Calu3 (cell line): ENCODE data around the gene PCDH18. TPM values are rescaled to one million over a fixed set of nuclear protein-coding genes. Genes with fewer than 3 reads are reported as not detected.
"Not testable (repeated sequence)": the region's sequence is repeated elsewhere in the genome, so short reads cannot be mapped to it uniquely, and the experiment has no call there.

ENCODE experiments used
- BruUV-seq: library from RNA; stranded (reverse); fragments of 400-500 nt; replicated peaks from 2 replicates; lab custom pipeline; 2021; lab: Mats Ljungman, UMichigan
- CTCF ChIA-PET: fragments of 300-600 bp; sonication (Branson Sonifier 250); formaldehyde crosslinking; loops from one replicate; lab custom pipeline; 2022; ENCODE audit warnings: antibody characterized with exemption; lab: Charles Lee
- DNase-seq: peaks from one replicate; pipeline ENCODE4 v3.0.0; 2022
- H3K27ac Mint-ChIP-seq: one replicate; pipeline ENCODE4 v1.8.0; 2022; ENCODE audit warnings: mixed read lengths; ENCODE audit not compliant: unreplicated experiment
- H3K27me3 Mint-ChIP-seq: one replicate; pipeline ENCODE4 v1.8.0; 2022; ENCODE audit warnings: mixed read lengths; ENCODE audit not compliant: unreplicated experiment
- H3K36me3 Mint-ChIP-seq: one replicate; pipeline ENCODE4 v1.8.0; 2022; ENCODE audit warnings: mild to moderate bottlenecking, moderate library complexity, mixed read lengths; ENCODE audit not compliant: insufficient read depth, unreplicated experiment
- H3K4me1 Mint-ChIP-seq: one replicate; pipeline ENCODE4 v1.8.0; 2022; ENCODE audit warnings: mild to moderate bottlenecking, low read depth, mixed read lengths; ENCODE audit not compliant: unreplicated experiment
- H3K4me3 Mint-ChIP-seq: one replicate; pipeline ENCODE4 v1.8.0; 2022; ENCODE audit warnings: mild to moderate bottlenecking, low read depth, moderate library complexity, mixed read lengths; ENCODE audit not compliant: unreplicated experiment
- H3K9me3 Mint-ChIP-seq: one replicate; pipeline ENCODE4 v1.8.0; 2022; ENCODE audit warnings: low read depth, mixed read lengths; ENCODE audit not compliant: unreplicated experiment
- intact Hi-C: fragments of 100-400 bp; cut with micrococcal nuclease; formaldehyde crosslinking; loops from one replicate; pipeline ENCODE4 v1.10.0; 2022; ENCODE audit not compliant: unreplicated experiment
- total RNA-seq: library from RNA; stranded (reverse); gene quantifications from 2 replicates; pipeline ENCODE4 v1.2.3, GENCODE V29; 2022
- TF ChIP-seq, protein P1 (sequence below): fragments of 200-600 bp; IDR thresholded peaks from one replicate; pipeline ENCODE4 v1.8.0; 2022; ENCODE audit warnings: antibody characterized with exemption; ENCODE audit not compliant: unreplicated experiment

Gene PCDH18
- total RNA-seq, 1 experiment from 2014 or later, result 0.24 TPM

DNA sequence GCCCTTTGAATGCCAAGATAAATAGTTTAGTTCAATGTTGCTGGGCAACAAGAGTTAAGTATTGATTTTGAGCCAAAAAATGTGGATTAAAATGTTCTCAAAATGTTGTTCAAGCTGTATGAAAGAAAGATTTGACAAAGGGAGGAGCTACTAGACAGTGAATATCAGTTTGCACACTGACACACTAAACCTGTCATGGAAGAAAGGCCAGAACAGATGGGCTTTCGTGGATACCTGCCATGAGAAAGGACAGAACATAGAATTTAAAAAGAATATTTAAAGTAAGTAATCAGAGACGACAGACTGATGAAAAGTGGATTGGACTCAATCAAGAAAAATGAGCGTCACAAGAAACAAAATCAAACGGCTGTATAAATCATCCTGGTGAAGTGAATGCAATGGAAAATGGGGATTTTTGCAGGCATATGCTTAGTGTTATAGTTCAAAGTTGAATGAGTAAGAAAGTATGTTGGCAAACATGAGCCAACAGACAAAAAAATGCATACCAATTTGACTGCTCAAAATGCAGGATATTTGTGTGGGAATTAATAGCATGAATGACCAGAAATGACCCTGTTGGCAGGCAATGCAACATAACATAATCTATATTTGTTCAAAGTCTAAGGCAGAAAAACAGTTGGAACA lies 7.4 kb downstream of the PCDH18 start:
- H3K36me3 Mint-ChIP-seq, result no peaks in the 10 kb centered on the region
- CTCF ChIA-PET, result no interaction called here
- no peaks in the 10 kb centered on the region for H3K4me1 Mint-ChIP-seq
- no peaks in the 10 kb centered on the region for H3K27me3 Mint-ChIP-seq
- BruUV-seq, result no TSS peak
- DNase-seq, result no peak
- no peak overlapping the region for H3K27ac Mint-ChIP-seq
- no peaks in the 10 kb centered on the region for H3K9me3 Mint-ChIP-seq
- H3K4me3 Mint-ChIP-seq, result no peak overlapping the region
- intact Hi-C loops, result no loop called here
- TF ChIP-seq, protein P1, sequence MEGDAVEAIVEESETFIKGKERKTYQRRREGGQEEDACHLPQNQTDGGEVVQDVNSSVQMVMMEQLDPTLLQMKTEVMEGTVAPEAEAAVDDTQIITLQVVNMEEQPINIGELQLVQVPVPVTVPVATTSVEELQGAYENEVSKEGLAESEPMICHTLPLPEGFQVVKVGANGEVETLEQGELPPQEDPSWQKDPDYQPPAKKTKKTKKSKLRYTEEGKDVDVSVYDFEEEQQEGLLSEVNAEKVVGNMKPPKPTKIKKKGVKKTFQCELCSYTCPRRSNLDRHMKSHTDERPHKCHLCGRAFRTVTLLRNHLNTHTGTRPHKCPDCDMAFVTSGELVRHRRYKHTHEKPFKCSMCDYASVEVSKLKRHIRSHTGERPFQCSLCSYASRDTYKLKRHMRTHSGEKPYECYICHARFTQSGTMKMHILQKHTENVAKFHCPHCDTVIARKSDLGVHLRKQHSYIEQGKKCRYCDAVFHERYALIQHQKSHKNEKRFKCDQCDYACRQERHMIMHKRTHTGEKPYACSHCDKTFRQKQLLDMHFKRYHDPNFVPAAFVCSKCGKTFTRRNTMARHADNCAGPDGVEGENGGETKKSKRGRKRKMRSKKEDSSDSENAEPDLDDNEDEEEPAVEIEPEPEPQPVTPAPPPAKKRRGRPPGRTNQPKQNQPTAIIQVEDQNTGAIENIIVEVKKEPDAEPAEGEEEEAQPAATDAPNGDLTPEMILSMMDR, result no peak

DNA sequence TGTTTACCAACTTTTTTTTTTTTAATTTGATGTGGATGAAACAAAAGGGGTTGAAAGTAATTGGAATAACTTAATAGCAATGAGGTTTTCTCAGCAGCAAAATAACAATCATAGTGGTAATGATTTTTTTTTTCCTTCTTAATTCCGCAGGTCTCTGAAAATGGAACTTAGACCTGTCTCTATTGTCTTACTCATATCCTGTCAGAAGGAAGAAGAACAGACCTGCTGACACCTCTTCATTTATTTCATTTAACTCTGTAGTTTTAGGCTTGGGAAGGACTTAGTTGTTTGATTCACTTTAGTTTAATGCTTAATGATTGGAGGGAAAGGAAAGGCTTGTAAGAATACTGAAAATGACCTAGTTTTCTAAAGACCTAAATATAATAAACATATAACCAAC lies 9.0 kb downstream of the PCDH18 start:
- CTCF ChIA-PET, result no interaction called here
- no peaks in the 10 kb centered on the region for H3K4me1 Mint-ChIP-seq
- no peak for DNase-seq
- no peaks in the 10 kb centered on the region for H3K9me3 Mint-ChIP-seq
- H3K27me3 Mint-ChIP-seq, result no peaks in the 10 kb centered on the region
- H3K36me3 Mint-ChIP-seq, result no peaks in the 10 kb centered on the region
- intact Hi-C loops, result no loop called here
- H3K27ac Mint-ChIP-seq, result no peak overlapping the region
- no TSS peak for BruUV-seq
- H3K4me3 Mint-ChIP-seq, result no peak overlapping the region
- TF ChIP-seq, protein P1, result no peak

DNA sequence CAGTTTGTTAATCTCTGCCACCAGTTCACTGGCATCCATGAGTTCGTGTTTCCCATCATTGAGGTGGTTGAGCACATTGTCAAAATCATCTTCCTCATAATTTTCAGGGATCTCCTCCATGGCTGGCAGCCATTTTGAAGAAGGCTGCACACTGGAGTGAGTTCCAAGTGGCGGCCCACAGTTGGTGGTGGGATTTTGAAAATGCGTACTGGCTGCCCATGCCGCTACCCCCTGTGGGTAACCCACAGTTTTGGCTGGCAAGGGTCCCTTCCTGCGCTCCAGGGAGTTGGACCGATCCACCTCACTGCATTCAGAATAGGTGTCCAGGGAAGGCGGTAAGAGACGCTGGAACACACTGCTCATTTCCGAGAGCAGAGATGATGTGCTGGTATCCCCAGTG lies 11.2 kb downstream of the PCDH18 start:
- H3K36me3 Mint-ChIP-seq, result no peaks in the 10 kb centered on the region
- CTCF ChIA-PET, result no interaction called here
- intact Hi-C loops, result no loop called here
- TF ChIP-seq, protein P1, result no peak
- no peaks in the 10 kb centered on the region for H3K27me3 Mint-ChIP-seq
- DNase-seq, result no peak
- no TSS peak for BruUV-seq
- H3K4me1 Mint-ChIP-seq, result no peaks in the 10 kb centered on the region
- no peak overlapping the region for H3K4me3 Mint-ChIP-seq
- H3K27ac Mint-ChIP-seq, result no peak overlapping the region
- no peaks in the 10 kb centered on the region for H3K9me3 Mint-ChIP-seq

DNA sequence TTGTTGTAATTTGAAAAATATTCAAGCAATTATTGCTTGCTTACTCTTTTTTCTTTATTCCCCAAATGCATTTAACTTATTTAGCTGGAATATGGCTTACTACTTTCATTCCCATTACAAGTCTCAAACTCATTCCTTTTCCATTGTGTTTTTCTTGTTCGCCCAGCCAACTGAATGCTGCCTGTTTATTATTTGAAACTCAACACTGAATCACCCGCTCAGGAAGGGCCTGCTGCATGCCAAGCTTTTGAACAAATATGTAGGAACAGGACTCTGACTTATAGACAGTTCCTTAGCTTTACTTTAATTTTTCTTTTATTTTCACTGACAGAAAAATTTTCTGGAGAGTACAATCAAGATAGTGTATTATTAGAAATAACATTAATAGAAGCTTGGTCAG lies 12.9 kb downstream of the PCDH18 start:
- Mint-ChIP-seq H3K36me3 (no peaks in the 10 kb centered on the region), H3K27me3 (no peaks in the 10 kb centered on the region), H3K4me1 (no peaks in the 10 kb centered on the region), H3K4me3 (no peak overlapping the region), H3K9me3 (no peaks in the 10 kb centered on the region), H3K27ac (no peak overlapping the region)
- no TSS peak for BruUV-seq
- no peak for DNase-seq
- TF ChIP-seq, protein P1, result no peak
- CTCF ChIA-PET, result no interaction called here
- intact Hi-C loops, result no loop called here

- CTCF ChIA-PET, result interaction anchor here (0.6 kb wide), 1 partner anchor 462 kb away, joined by 3 read pairs; no protein-coding TSS in a partner anchor
- H3K9me3 Mint-ChIP-seq, DNase-seq: not testable (repeated sequence)
Observed at GRCh38 chr4:137517323-137517722, 15.0 kb downstream of the PCDH18 start.

More at GRCh38 chr4:137517323-137517722, 15.0 kb downstream of the PCDH18 start:
- H3K4me3 Mint-ChIP-seq, H3K36me3 Mint-ChIP-seq, intact Hi-C loops, BruUV-seq, H3K4me1 Mint-ChIP-seq, H3K27me3 Mint-ChIP-seq, H3K27ac Mint-ChIP-seq: not testable (repeated sequence)
